Neural cell (in vitro differentiated cells): ENCODE data around the gene WDFY1.

ENCODE experiments used
- MXI1 ChIP-seq: fragments of 450-650 bp; conservative IDR thresholded peaks from 2 replicates; pipeline ENCODE4 v1.6.1; 2014; ENCODE audit warnings: antibody characterized with exemption, mild to moderate bottlenecking; ENCODE audit not compliant: poor library complexity, severe bottlenecking
- TF ChIP-seq, protein P1 (sequence below): fragments of 450-650 bp; IDR thresholded peaks from 2 replicates; pipeline ENCODE4 v1.5.1; 2014; ENCODE audit warnings: antibody characterized with exemption, mild to moderate bottlenecking, moderate library complexity; ENCODE audit not compliant: poor library complexity, severe bottlenecking

- TF ChIP-seq, protein P1, sequence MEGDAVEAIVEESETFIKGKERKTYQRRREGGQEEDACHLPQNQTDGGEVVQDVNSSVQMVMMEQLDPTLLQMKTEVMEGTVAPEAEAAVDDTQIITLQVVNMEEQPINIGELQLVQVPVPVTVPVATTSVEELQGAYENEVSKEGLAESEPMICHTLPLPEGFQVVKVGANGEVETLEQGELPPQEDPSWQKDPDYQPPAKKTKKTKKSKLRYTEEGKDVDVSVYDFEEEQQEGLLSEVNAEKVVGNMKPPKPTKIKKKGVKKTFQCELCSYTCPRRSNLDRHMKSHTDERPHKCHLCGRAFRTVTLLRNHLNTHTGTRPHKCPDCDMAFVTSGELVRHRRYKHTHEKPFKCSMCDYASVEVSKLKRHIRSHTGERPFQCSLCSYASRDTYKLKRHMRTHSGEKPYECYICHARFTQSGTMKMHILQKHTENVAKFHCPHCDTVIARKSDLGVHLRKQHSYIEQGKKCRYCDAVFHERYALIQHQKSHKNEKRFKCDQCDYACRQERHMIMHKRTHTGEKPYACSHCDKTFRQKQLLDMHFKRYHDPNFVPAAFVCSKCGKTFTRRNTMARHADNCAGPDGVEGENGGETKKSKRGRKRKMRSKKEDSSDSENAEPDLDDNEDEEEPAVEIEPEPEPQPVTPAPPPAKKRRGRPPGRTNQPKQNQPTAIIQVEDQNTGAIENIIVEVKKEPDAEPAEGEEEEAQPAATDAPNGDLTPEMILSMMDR = no peak
- TF ChIP-seq MXI1 = no peak
Measured at GRCh38 chr2:223978451-223978850, 33.3 kb upstream of the WDFY1 start.
